ENCODE results near the gene PA2G4. TPM values are rescaled to one million over a fixed set of nuclear protein-coding genes. Genes with fewer than 3 reads are reported as not detected.
A peak's percentile ranks its signal among the peaks of the same experiment; 100 is the strongest.

The PA2G4 gene
- total RNA-seq, 1 donor, result 115 TPM

DNA sequence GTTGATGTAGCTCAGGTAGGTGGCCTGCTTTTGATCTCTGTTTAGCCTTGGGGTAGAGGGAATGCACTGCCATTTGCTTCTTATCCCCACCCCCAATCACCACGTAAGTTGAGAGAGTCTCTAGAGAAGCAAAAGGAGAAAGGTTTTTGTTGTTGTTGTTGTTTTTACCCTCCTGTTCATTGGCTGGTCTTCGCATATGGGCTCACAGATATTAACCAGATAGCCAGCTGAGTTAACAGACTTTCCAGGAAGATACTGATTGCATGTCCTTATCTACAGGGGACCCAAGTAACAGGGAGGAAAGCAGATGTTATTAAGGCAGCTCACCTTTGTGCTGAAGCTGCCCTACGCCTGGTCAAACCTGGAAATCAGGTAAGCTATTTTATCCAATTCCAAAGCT is 2.9 kb downstream of the PA2G4 start:
- TF ChIP-seq, protein P1, sequence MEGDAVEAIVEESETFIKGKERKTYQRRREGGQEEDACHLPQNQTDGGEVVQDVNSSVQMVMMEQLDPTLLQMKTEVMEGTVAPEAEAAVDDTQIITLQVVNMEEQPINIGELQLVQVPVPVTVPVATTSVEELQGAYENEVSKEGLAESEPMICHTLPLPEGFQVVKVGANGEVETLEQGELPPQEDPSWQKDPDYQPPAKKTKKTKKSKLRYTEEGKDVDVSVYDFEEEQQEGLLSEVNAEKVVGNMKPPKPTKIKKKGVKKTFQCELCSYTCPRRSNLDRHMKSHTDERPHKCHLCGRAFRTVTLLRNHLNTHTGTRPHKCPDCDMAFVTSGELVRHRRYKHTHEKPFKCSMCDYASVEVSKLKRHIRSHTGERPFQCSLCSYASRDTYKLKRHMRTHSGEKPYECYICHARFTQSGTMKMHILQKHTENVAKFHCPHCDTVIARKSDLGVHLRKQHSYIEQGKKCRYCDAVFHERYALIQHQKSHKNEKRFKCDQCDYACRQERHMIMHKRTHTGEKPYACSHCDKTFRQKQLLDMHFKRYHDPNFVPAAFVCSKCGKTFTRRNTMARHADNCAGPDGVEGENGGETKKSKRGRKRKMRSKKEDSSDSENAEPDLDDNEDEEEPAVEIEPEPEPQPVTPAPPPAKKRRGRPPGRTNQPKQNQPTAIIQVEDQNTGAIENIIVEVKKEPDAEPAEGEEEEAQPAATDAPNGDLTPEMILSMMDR (IDR thresholded peaks at IDR 0.05; ENCODE audit: extremely low read depth, low read depth, low read length), result no peak
- DNase-seq (ENCODE audit: insufficient read length, low spot score, missing footprints), result no peak
- H3K36me3 ChIP-seq (ENCODE audit: insufficient read depth, low read length), result peaks cover 55% of the 10 kb centered on the region
- no peak overlapping the region for H3K27ac ChIP-seq (ENCODE audit: low read depth, low read length)
- no peaks in the 10 kb centered on the region for H3K9me3 ChIP-seq (ENCODE audit: low read depth, low read length)
- peaks cover 36% of the 10 kb centered on the region for H3K79me2 ChIP-seq (ENCODE audit: insufficient read depth, low read length)
- H3K4me2 ChIP-seq (ENCODE audit: insufficient read depth, low read length), result no peak overlapping the region
- H2AFZ ChIP-seq (ENCODE audit: low read length), result no peak overlapping the region
- no peak overlapping the region for H3K4me3 ChIP-seq (ENCODE audit: insufficient read depth, low read length)
- H3K4me1 ChIP-seq (ENCODE audit: insufficient read depth, low read length), result peaks cover 18% of the 10 kb centered on the region
- no peaks in the 10 kb centered on the region for H3K27me3 ChIP-seq (ENCODE audit: insufficient read depth, low read length)
- H4K20me1 ChIP-seq (ENCODE audit: insufficient read depth, low read length), result peaks cover 3% of the 10 kb centered on the region

- Histone ChIP-seq H3K79me2 (ENCODE audit: insufficient read depth, low read length) (peaks cover 24% of the 10 kb centered on the region), H4K20me1 (ENCODE audit: insufficient read depth, low read length) (peaks cover 1% of the 10 kb centered on the region), H3K4me3 (ENCODE audit: insufficient read depth, low read length) (no peak overlapping the region), H2AFZ (ENCODE audit: low read length) (no peak overlapping the region), H3K27me3 (ENCODE audit: insufficient read depth, low read length) (no peaks in the 10 kb centered on the region), H3K36me3 (ENCODE audit: insufficient read depth, low read length) (peaks cover 70% of the 10 kb centered on the region), H3K27ac (ENCODE audit: low read depth, low read length) (no peak overlapping the region), H3K4me2 (ENCODE audit: insufficient read depth, low read length) (no peak overlapping the region), H3K4me1 (ENCODE audit: insufficient read depth, low read length) (peaks cover 15% of the 10 kb centered on the region), H3K9me3 (ENCODE audit: low read depth, low read length) (no peaks in the 10 kb centered on the region)
- no peak for DNase-seq (ENCODE audit: insufficient read length, low spot score, missing footprints)
- TF ChIP-seq, protein P1 (IDR thresholded peaks at IDR 0.05; ENCODE audit: extremely low read depth, low read depth, low read length), result no peak
These were observed 6.2 kb downstream of the PA2G4 start for GRCh38 chr12:56110571-56110970.

DNA sequence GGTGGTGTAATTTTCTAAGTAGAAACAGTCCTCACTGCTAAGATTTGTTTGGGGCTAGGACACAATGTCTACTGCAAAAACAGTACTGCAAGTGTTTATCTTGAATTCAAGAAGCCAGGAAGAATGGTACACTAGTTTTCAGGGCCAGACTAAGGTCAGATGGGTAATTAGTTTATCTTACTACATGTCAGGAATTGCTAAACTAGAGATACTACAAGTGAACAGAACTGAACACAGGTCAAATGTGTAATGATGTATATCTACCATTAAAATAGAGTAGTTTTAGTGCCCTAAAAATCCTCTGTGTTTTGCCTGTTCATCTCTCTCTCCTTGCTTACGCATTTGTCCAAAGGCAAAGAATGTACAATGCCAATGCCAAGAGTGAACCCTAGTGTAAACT is 9.7 kb downstream of the PA2G4 start:
- H3K36me3 ChIP-seq (ENCODE audit: insufficient read depth, low read length), result peaks cover 52% of the 10 kb centered on the region
- TF ChIP-seq, protein P1 (IDR thresholded peaks at IDR 0.05; ENCODE audit: extremely low read depth, low read depth, low read length), result no peak
- no peaks in the 10 kb centered on the region for H3K9me3 ChIP-seq (ENCODE audit: low read depth, low read length)
- H3K4me1 ChIP-seq (ENCODE audit: insufficient read depth, low read length), result peaks cover 17% of the 10 kb centered on the region
- H3K4me3 ChIP-seq (ENCODE audit: insufficient read depth, low read length), result no peak overlapping the region
- peaks cover 16% of the 10 kb centered on the region for H4K20me1 ChIP-seq (ENCODE audit: insufficient read depth, low read length)
- no peak overlapping the region for H3K27ac ChIP-seq (ENCODE audit: low read depth, low read length)
- H2AFZ ChIP-seq (ENCODE audit: low read length), result no peak overlapping the region
- peaks cover 19% of the 10 kb centered on the region for H3K79me2 ChIP-seq (ENCODE audit: insufficient read depth, low read length)
- DNase-seq (ENCODE audit: insufficient read length, low spot score, missing footprints), result no peak
- H3K27me3 ChIP-seq (ENCODE audit: insufficient read depth, low read length), result no peaks in the 10 kb centered on the region
- H3K4me2 ChIP-seq (ENCODE audit: insufficient read depth, low read length), result no peak overlapping the region

GRCh38 chr12:56115329-56115728 is 11.0 kb downstream of the PA2G4 start:
- H3K27me3 ChIP-seq (ENCODE audit: insufficient read depth, low read length), result no peaks in the 10 kb centered on the region
- H3K4me1 ChIP-seq (ENCODE audit: insufficient read depth, low read length), result peaks cover 29% of the 10 kb centered on the region
- peak; percentile 76 for DNase-seq (ENCODE audit: insufficient read length, low spot score, missing footprints)
- H4K20me1 ChIP-seq (ENCODE audit: insufficient read depth, low read length), result peaks cover 16% of the 10 kb centered on the region
- peaks cover 21% of the 10 kb centered on the region for H3K79me2 ChIP-seq (ENCODE audit: insufficient read depth, low read length)
- peaks cover 42% of the 10 kb centered on the region for H3K36me3 ChIP-seq (ENCODE audit: insufficient read depth, low read length)
- H3K27ac ChIP-seq (ENCODE audit: low read depth, low read length), result peak overlapping the region; percentile 91
- TF ChIP-seq, protein P1 (IDR thresholded peaks at IDR 0.05; ENCODE audit: extremely low read depth, low read depth, low read length), result no peak
- no peaks in the 10 kb centered on the region for H3K9me3 ChIP-seq (ENCODE audit: low read depth, low read length)
- H2AFZ ChIP-seq (ENCODE audit: low read length), result peak overlapping the region; percentile 93
- H3K4me3 ChIP-seq (ENCODE audit: insufficient read depth, low read length), result peak overlapping the region; percentile 85
- peak overlapping the region; percentile 99 for H3K4me2 ChIP-seq (ENCODE audit: insufficient read depth, low read length)

All from osteoblast (primary cell).